Kidney epithelial cell (primary cell): Measurements from ENCODE around the gene DDI1. TPM values are rescaled to one million over a fixed set of nuclear protein-coding genes. Genes with fewer than 3 reads are reported as not detected.

ENCODE experiments used
- DNase-seq: peaks from one replicate; pipeline ENCODE4 v3.0.0-alpha.2; 2010; ENCODE audit warnings: low read depth
- H3K27me3 ChIP-seq: 2 replicates; pipeline ENCODE4 v1.6.0; 2011; ENCODE audit warnings: low read length; ENCODE audit not compliant: control insufficient read depth, insufficient read depth
- H3K36me3 ChIP-seq: 2 replicates; pipeline ENCODE4 v1.5.1; 2011; ENCODE audit warnings: low read length; ENCODE audit not compliant: control insufficient read depth, insufficient read depth
- H3K4me3 ChIP-seq: 2 replicates; pipeline ENCODE4 v1.5.1; 2011; ENCODE audit warnings: low read depth, mild to moderate bottlenecking, control low read depth, low read length
- total RNA-seq: library from RNA; depleted of rRNA; stranded (reverse); fragments of >200 nt; gene quantifications from 2 replicates; pipeline ENCODE4 v1.2.3, GENCODE V29; 2015
- TF ChIP-seq, protein P1 (sequence below): IDR thresholded peaks from 2 replicates; pipeline ENCODE4 v1.5.1; 2011; ENCODE audit warnings: mild to moderate bottlenecking, moderate library complexity, low read length, control low read depth, inconsistent platforms; ENCODE audit not compliant: insufficient read depth, poor library complexity, severe bottlenecking

The DDI1 gene
- total RNA-seq, 1 donor from 2014 or later, result not detected

- DNase-seq, result no peak
- TF ChIP-seq, protein P1, sequence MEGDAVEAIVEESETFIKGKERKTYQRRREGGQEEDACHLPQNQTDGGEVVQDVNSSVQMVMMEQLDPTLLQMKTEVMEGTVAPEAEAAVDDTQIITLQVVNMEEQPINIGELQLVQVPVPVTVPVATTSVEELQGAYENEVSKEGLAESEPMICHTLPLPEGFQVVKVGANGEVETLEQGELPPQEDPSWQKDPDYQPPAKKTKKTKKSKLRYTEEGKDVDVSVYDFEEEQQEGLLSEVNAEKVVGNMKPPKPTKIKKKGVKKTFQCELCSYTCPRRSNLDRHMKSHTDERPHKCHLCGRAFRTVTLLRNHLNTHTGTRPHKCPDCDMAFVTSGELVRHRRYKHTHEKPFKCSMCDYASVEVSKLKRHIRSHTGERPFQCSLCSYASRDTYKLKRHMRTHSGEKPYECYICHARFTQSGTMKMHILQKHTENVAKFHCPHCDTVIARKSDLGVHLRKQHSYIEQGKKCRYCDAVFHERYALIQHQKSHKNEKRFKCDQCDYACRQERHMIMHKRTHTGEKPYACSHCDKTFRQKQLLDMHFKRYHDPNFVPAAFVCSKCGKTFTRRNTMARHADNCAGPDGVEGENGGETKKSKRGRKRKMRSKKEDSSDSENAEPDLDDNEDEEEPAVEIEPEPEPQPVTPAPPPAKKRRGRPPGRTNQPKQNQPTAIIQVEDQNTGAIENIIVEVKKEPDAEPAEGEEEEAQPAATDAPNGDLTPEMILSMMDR, result no peak
- Histone ChIP-seq H3K36me3 (no peaks in the 10 kb centered on the region), H3K4me3 (no peak overlapping the region), H3K27me3 (no peaks in the 10 kb centered on the region)
These were observed 23.8 kb downstream of the DDI1 start for GRCh38 chr11:104060004-104060794.

DNA sequence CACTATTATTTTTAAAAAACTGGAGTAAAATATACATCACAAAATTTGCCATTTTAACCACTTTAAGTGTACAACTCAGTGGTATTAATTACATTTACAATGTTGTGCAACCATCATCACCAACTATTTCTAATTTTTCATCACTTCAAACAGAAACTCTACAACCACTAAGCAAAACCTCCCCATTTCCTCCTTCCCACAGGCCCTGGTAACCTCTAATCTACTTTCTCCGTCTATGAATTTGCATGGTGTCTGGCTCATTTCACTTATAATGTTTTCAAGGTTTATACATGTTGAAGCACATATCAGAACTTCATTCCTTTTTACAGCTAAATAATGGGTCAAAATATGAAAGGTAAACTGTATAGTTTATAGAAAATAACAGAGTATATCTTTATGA lies 24.4 kb downstream of the DDI1 start:
- TF ChIP-seq, protein P1, result no peak
- no peak overlapping the region for H3K4me3 ChIP-seq
- no peak for DNase-seq
- no peaks in the 10 kb centered on the region for H3K27me3 ChIP-seq
- no peaks in the 10 kb centered on the region for H3K36me3 ChIP-seq

GRCh38 chr11:104061853-104062521 lies 25.5 kb downstream of the DDI1 start:
- no peaks in the 10 kb centered on the region for H3K27me3 ChIP-seq
- H3K4me3 ChIP-seq, result no peak overlapping the region
- TF ChIP-seq, protein P1, result no peak
- DNase-seq, result no peak
- no peaks in the 10 kb centered on the region for H3K36me3 ChIP-seq

- Histone ChIP-seq H3K36me3 (no peaks in the 10 kb centered on the region), H3K27me3 (no peaks in the 10 kb centered on the region), H3K4me3 (no peak overlapping the region)
- TF ChIP-seq, protein P1, result no peak
- no peak for DNase-seq
These were observed 27.7 kb downstream of the DDI1 start for GRCh38 chr11:104064034-104064630.

DNA sequence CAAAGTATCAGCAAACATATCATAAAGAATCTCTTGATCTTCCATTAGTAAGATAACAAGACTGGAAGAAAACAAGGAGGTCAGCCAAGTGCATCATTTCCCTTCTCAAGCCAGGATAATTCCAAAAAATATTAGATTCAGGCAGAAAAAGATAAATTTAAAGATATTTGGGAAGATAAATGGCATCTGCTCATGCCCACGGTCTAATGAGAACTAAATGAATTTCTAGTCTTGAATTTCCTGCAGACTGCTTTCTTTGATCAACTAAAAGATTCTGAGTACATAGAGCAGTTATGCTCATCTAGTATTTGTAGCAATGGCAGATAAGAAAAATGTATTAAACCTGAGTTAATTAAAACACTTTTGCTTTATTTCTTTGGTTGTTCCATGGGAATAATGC lies 31.1 kb downstream of the DDI1 start:
- H3K4me3 ChIP-seq, result no peak overlapping the region
- DNase-seq, result no peak
- TF ChIP-seq, protein P1, result no peak

More for the DNA sequence above, 31.1 kb downstream of the DDI1 start:
- Histone ChIP-seq H3K36me3 (no peaks in the 10 kb centered on the region), H3K27me3 (no peaks in the 10 kb centered on the region)
